Activated CD4-positive, alpha-beta T cell treated with anti-CD3 and anti-CD28 coated beads, Interleukin-2, amount 10 ng/mL, durations not matched to agents 7 days and 5 days (primary cell): Measurements from ENCODE around the gene NCKAP5. TPM values are rescaled to one million over a fixed set of nuclear protein-coding genes. Genes with fewer than 3 reads are reported as not detected.

Experiments
- CTCF ChIA-PET: fragments of 350-600 bp; sonication (Branson Sonifier 250); formaldehyde crosslinking; loops from one replicate; lab custom pipeline; 2021; ENCODE audit warnings: antibody characterized with exemption; lab: Charles Lee
- POLR2A ChIA-PET: fragments of 350-600 bp; sonication (Branson Sonifier 250); formaldehyde crosslinking; loops from one replicate; lab custom pipeline; 2021; ENCODE audit warnings: antibody characterized with exemption; lab: Charles Lee
- DNase-seq: peaks from one replicate; pipeline ENCODE4 v3.0.0-alpha.2; 2020
- H3K27ac Mint-ChIP-seq: one replicate; pipeline ENCODE4 v1.8.0; 2021; ENCODE audit warnings: mild to moderate bottlenecking, moderate library complexity, mixed read lengths
- H3K27me3 Mint-ChIP-seq: one replicate; pipeline ENCODE4 v1.8.0; 2021; ENCODE audit warnings: mixed read lengths
- H3K36me3 Mint-ChIP-seq: one replicate; pipeline ENCODE4 v1.8.0; 2021; ENCODE audit warnings: low read depth, mixed read lengths
- H3K4me1 Mint-ChIP-seq: one replicate; pipeline ENCODE4 v1.8.0; 2021; ENCODE audit warnings: mixed read lengths
- H3K4me3 Mint-ChIP-seq: one replicate; pipeline ENCODE4 v1.8.0; 2021; ENCODE audit warnings: mild to moderate bottlenecking, moderate library complexity, mixed read lengths
- H3K9me3 Mint-ChIP-seq: one replicate; pipeline ENCODE4 v1.8.0; 2021; ENCODE audit warnings: mixed read lengths
- total RNA-seq, 2 experiments: library from RNA; stranded (reverse); gene quantifications; one replicate each; pipeline ENCODE4 v1.2.3, GENCODE V29; 2021

The NCKAP5 gene
- total RNA-seq, 2 experiments from 2014 or later, result not detected

- no peaks in the 10 kb centered on the region for H3K36me3 Mint-ChIP-seq
- DNase-seq, result no peak
- CTCF ChIA-PET, result no interaction called here
- H3K27me3 Mint-ChIP-seq, result no peaks in the 10 kb centered on the region
- POLR2A ChIA-PET, result no interaction called here
- H3K27ac Mint-ChIP-seq, result no peak overlapping the region
- no peak overlapping the region for H3K4me3 Mint-ChIP-seq
- H3K9me3 Mint-ChIP-seq, result no peaks in the 10 kb centered on the region
- H3K4me1 Mint-ChIP-seq, result no peaks in the 10 kb centered on the region
Observed at GRCh38 chr2:133452583-133452982, 115.7 kb downstream of the NCKAP5 start.

GRCh38 chr2:133452146-133452545 lies 116.1 kb downstream of the NCKAP5 start:
- no peaks in the 10 kb centered on the region for H3K4me1 Mint-ChIP-seq
- CTCF ChIA-PET, result no interaction called here
- POLR2A ChIA-PET, result no interaction called here
- no peaks in the 10 kb centered on the region for H3K27me3 Mint-ChIP-seq
- no peak for DNase-seq
- no peak overlapping the region for H3K4me3 Mint-ChIP-seq
- no peak overlapping the region for H3K27ac Mint-ChIP-seq
- no peaks in the 10 kb centered on the region for H3K9me3 Mint-ChIP-seq
- H3K36me3 Mint-ChIP-seq, result no peaks in the 10 kb centered on the region

DNA sequence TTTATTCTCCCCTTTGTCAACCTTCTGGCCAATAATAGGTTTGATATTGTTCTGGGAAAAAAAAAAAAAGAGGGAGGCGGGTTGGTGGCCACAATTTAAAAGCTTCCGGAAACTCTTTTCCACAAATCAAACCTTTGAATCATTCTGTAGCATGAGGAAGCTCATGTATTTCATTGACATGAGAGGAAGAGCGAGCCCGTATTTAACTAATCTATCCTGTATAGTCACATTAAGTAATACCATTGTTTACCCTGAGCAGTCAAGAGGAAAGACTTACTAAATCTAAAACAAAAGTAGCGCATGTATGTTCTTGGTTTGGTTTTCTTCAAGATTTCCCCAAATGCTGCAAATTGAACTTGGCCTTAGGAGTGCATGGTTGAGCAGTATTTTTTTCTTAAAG lies 120.1 kb downstream of the NCKAP5 start:
- H3K9me3 Mint-ChIP-seq, result no peaks in the 10 kb centered on the region
- POLR2A ChIA-PET, result no interaction called here
- no peak overlapping the region for H3K27ac Mint-ChIP-seq
- no peak for DNase-seq
- CTCF ChIA-PET, result interaction anchor here (0.7 kb wide), 1 partner anchor 24 kb away, joined by 3 read pairs; no protein-coding TSS in a partner anchor
- H3K36me3 Mint-ChIP-seq, result no peaks in the 10 kb centered on the region
- no peaks in the 10 kb centered on the region for H3K27me3 Mint-ChIP-seq
- H3K4me3 Mint-ChIP-seq, result no peak overlapping the region
- no peaks in the 10 kb centered on the region for H3K4me1 Mint-ChIP-seq

- no peak overlapping the region for H3K27ac Mint-ChIP-seq
- H3K27me3 Mint-ChIP-seq, result no peaks in the 10 kb centered on the region
- no peaks in the 10 kb centered on the region for H3K9me3 Mint-ChIP-seq
- no peak for DNase-seq
- no peak overlapping the region for H3K4me3 Mint-ChIP-seq
- no peaks in the 10 kb centered on the region for H3K36me3 Mint-ChIP-seq
- CTCF ChIA-PET, result no interaction called here
- POLR2A ChIA-PET, result no interaction called here
- H3K4me1 Mint-ChIP-seq, result no peaks in the 10 kb centered on the region
Observed at GRCh38 chr2:133447303-133447702, 121.0 kb downstream of the NCKAP5 start.

DNA sequence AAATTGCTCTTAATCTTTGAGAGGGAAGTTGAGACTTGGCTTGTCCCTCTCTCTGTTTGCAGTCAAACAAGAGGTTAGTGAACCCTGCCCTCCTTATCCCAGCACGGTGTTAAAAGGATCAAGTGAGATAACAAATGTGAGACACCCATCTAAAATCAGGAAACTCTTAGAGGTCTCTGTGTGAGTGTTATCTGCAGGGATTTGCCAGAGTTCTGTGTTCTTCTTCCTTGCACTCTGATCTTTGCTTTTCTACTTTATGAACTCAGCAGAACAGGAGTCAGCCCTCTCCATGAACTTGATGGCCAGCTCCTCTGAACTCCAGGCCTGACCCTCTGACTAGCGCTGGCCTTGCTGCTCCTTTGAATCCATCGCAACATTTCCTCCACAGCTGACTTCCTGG lies 123.8 kb downstream of the NCKAP5 start:
- ChIA-PET POLR2A (no interaction called here), CTCF (no interaction called here)
- Mint-ChIP-seq H3K4me3 (no peak overlapping the region), H3K27me3 (no peaks in the 10 kb centered on the region), H3K36me3 (no peaks in the 10 kb centered on the region), H3K4me1 (no peaks in the 10 kb centered on the region), H3K9me3 (no peaks in the 10 kb centered on the region), H3K27ac (no peak overlapping the region)
- DNase-seq, result no peak

DNA sequence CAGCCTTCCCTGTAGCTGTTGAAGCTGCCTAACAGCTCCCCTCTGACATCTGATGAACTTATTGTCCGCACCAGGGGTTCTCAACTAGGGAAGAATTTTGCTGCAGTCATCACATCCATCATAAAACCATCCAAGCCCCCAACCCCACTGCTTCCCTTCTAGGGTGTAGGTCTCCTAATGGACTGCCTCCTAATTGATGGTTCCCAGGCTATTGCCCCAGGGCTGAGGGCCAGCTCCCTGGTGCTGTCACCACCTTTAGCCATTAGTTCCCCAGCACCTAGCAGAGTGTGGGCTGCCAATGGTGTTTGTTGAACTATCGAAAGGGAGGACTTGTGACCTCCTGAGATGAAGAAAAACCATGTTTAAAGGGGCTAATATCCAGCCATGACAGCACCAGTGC lies 125.9 kb downstream of the NCKAP5 start:
- Mint-ChIP-seq H3K27me3 (no peaks in the 10 kb centered on the region), H3K4me1 (no peaks in the 10 kb centered on the region), H3K9me3 (no peaks in the 10 kb centered on the region), H3K36me3 (no peaks in the 10 kb centered on the region), H3K4me3 (no peak overlapping the region), H3K27ac (no peak overlapping the region)
- ChIA-PET CTCF (interaction anchor here (0.6 kb wide), 1 partner anchor 504 kb away, joined by 3 read pairs; no protein-coding TSS in a partner anchor), POLR2A (no interaction called here)
- DNase-seq, result no peak

- Mint-ChIP-seq H3K9me3 (no peaks in the 10 kb centered on the region), H3K4me3 (no peak overlapping the region), H3K36me3 (no peaks in the 10 kb centered on the region), H3K27ac (no peak overlapping the region), H3K4me1 (no peaks in the 10 kb centered on the region), H3K27me3 (no peaks in the 10 kb centered on the region)
- no peak for DNase-seq
- ChIA-PET POLR2A (no interaction called here), CTCF (no interaction called here)
Observed at GRCh38 chr2:133439565-133439920, 128.7 kb downstream of the NCKAP5 start.

DNA sequence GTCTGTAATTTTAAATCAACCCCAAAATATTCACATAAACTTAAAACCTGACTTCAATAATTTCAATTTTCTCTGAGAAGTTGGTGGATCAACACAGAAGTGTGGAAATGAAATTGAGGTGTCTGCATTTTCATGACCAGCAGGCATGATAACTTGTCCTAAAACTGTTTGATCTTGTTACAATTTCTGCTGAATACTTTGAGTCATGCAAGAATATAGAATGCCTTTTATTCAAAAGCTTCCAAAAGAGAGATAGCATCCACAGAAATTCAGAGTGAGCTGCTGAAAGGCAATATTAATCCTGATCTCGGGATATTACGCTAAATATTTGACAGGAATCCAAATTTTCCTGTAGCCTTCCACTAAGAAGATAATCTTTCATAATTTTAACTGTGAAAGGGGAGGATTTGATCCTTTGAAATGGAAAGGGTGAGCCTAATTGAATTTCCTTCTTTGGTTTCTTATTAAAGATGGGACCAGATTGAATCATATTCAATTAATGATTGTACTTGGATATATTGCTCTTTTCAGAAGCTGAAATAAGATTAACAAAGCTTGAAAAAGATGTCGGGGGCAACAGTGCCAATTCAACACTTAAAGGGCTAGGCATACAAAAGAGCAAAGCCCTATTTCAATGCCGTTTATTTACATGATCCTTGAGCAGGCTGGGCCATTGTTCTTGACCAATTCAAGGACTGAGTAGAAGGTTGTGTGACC lies 129.3 kb downstream of the NCKAP5 start:
- Mint-ChIP-seq H3K27ac (no peak overlapping the region), H3K9me3 (no peaks in the 10 kb centered on the region), H3K36me3 (no peaks in the 10 kb centered on the region), H3K4me3 (no peak overlapping the region), H3K27me3 (no peaks in the 10 kb centered on the region), H3K4me1 (no peaks in the 10 kb centered on the region)
- ChIA-PET CTCF (no interaction called here), POLR2A (no interaction called here)
- no peak for DNase-seq

DNA sequence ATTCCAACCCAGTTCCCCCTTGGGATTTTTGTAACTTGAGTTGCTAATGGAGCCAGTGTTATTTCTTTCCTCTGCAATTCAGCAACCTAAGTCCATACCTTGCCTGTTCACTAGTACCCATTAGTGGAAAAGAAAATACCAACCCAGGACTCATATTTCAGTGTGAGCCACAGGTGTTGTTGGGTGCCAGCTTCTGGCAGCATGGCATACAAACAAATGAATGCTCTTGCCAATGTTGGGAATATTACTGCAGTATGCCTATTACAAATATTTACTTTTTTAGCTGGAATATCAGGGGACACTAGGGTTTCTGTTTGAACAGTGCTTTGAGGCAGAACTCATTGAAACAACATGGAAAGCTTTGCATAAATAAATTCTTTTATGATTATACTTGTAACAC lies 130.2 kb downstream of the NCKAP5 start:
- H3K4me3 Mint-ChIP-seq, result no peak overlapping the region
- H3K9me3 Mint-ChIP-seq, result no peaks in the 10 kb centered on the region
- no peaks in the 10 kb centered on the region for H3K27me3 Mint-ChIP-seq
- no peaks in the 10 kb centered on the region for H3K36me3 Mint-ChIP-seq
- H3K4me1 Mint-ChIP-seq, result no peaks in the 10 kb centered on the region
- ChIA-PET CTCF (no interaction called here), POLR2A (no interaction called here)
- DNase-seq, result no peak
- H3K27ac Mint-ChIP-seq, result no peak overlapping the region

DNA sequence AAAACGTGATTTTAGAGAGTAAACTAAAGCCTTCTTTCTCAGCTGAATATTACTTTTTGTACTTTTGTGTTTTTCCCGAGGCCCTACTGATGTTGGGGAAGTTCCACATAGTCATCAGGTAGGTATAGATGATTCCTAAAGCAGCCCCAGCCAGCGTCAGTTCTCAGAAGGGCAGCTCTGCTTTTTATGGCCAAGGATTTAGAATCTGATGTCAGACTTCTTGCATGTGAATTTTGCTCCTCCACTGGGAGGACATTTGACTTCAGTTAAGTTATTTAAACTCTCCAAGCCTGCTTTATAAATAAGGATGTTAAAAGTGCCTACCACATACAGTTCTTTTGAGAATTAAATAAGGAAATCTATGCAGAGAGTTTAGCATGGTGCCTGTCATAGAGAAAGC lies 130.8 kb downstream of the NCKAP5 start:
- Mint-ChIP-seq H3K36me3 (no peaks in the 10 kb centered on the region), H3K27ac (no peak overlapping the region), H3K9me3 (no peaks in the 10 kb centered on the region), H3K27me3 (no peaks in the 10 kb centered on the region), H3K4me1 (no peaks in the 10 kb centered on the region), H3K4me3 (no peak overlapping the region)
- no peak for DNase-seq
- ChIA-PET CTCF (no interaction called here), POLR2A (no interaction called here)

DNA sequence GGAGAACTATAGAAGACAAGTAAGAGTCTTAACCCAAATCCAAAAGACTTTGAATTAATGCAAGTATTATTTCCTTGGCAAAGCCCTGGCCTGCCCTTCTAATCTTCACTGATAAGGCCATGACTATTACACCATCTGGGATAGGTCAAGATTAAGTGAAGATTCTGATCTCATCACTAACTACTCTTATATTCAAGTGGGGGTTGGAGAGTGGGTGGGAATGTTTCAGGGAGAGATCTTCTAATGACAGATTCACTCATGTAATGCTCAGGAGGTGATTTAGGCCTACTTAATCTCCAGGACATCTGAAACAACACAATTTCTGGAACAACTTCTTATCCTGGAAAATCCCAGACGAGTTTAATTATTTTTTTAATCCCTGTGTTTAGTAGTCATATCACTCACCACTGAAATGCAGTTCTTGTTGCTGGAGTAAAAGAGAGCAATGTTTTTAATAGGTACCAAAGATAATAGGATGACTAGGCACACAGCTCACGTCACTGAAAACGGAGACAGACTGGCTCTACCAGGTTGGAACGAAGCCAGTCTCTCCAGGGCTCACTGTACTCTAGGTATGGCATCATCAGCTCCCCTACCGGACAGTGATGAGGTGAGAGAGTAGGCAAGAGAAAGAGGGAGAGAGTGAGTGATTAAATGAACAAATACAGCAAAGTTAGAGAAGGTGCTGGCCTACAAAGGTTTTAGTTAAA lies 133.1 kb downstream of the NCKAP5 start:
- Mint-ChIP-seq H3K4me1 (no peaks in the 10 kb centered on the region), H3K4me3 (no peak overlapping the region), H3K27ac (no peak overlapping the region), H3K27me3 (no peaks in the 10 kb centered on the region), H3K9me3 (no peaks in the 10 kb centered on the region), H3K36me3 (no peaks in the 10 kb centered on the region)
- ChIA-PET CTCF (no interaction called here), POLR2A (no interaction called here)
- DNase-seq, result no peak

DNA sequence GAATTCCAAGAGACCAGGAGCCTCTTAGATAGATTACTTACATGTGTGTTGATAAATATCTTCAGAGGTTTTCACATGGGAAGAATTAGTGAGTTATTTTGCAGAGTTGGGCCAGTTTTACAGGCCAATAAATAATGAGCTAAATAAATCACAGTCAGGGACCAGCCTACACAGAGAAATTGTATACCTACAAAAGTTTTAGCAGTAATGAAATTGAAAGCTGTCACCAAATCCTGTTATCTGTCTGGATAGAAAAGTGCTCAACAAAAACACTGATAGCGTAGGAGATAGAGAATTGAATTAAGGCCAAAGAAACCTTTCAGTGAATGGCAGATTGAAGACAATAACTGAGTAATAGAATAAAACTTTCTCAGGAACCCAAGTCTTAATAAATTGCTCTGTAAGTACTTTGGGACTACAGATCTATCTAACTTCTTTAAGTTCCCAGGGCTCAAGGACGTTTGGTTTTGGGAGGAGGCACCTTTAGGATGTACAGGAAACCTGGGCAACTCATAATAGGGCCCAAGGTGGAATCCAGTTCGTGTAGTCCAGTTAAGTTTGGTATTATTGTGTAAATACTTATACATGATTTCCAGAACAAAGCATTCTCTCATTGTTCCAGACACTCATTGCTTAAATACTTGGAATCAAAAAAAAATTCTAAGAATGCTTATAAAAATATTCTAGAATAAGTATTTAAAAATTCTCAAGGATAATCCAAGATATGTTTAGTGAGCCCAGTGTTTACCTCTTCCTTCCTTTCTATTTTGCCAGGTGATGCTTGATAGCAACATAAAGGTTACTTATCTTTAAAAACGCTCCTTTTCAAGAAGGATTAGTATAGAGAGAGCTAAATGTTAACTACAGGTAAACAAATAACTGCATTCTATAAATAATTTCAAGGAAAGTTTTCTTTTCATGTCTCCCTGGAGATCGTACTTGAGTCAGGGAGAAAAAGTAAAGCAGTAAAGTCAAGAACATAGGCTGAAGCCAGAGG lies 134.5 kb downstream of the NCKAP5 start:
- CTCF ChIA-PET, result no interaction called here
- Mint-ChIP-seq H3K36me3 (no peaks in the 10 kb centered on the region), H3K27me3 (no peaks in the 10 kb centered on the region), H3K9me3 (no peaks in the 10 kb centered on the region), H3K4me3 (no peak overlapping the region), H3K27ac (no peak overlapping the region), H3K4me1 (no peaks in the 10 kb centered on the region)
- POLR2A ChIA-PET, result no interaction called here
- DNase-seq, result no peak

GRCh38 chr2:133432778-133433177 lies 135.5 kb downstream of the NCKAP5 start:
- no peak overlapping the region for H3K27ac Mint-ChIP-seq
- CTCF ChIA-PET, result no interaction called here
- H3K36me3 Mint-ChIP-seq, result no peaks in the 10 kb centered on the region
- H3K4me1 Mint-ChIP-seq, result no peaks in the 10 kb centered on the region
- POLR2A ChIA-PET, result no interaction called here
- no peak for DNase-seq
- H3K4me3 Mint-ChIP-seq, result no peak overlapping the region
- H3K27me3 Mint-ChIP-seq, result no peaks in the 10 kb centered on the region
- H3K9me3 Mint-ChIP-seq, result no peaks in the 10 kb centered on the region
